GM21529 (cell line): Measurements from ENCODE around the gene TMEM140.

Experiments used
- ATAC-seq: cut with Tn5 transposase; IDR thresholded peaks from one replicate; pipeline ENCODE4 v1.9.1; 2021; ENCODE audit not compliant: unreplicated experiment

The TMEM140 gene

GRCh38 chr7:135192914-135193536 lies 45.2 kb downstream of the TMEM140 start:
- no peak for ATAC-seq

- no peak for ATAC-seq
Measured at GRCh38 chr7:135193615-135194081, 45.8 kb downstream of the TMEM140 start.

GRCh38 chr7:135194494-135195095 lies 46.7 kb downstream of the TMEM140 start:
- no peak for ATAC-seq

DNA sequence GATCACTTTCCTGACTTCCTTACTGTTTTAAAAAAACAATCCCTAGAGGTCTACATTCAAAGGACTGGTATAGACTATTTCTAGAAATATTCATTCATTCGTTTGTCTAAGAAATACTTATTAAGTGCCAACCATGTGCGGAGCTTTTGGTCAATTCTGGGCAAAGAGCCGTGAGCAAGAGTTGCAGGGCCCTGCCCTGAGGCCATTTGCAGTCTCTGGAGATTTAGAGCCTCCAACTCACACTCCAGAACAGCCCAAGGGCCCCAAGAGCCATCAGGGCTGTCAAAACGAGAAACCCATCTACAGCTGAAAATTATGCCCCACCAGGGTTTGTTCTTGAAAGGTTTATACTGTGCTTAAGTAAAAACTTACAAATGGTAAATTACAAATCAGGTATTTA lies 47.3 kb downstream of the TMEM140 start:
- no peak for ATAC-seq

DNA sequence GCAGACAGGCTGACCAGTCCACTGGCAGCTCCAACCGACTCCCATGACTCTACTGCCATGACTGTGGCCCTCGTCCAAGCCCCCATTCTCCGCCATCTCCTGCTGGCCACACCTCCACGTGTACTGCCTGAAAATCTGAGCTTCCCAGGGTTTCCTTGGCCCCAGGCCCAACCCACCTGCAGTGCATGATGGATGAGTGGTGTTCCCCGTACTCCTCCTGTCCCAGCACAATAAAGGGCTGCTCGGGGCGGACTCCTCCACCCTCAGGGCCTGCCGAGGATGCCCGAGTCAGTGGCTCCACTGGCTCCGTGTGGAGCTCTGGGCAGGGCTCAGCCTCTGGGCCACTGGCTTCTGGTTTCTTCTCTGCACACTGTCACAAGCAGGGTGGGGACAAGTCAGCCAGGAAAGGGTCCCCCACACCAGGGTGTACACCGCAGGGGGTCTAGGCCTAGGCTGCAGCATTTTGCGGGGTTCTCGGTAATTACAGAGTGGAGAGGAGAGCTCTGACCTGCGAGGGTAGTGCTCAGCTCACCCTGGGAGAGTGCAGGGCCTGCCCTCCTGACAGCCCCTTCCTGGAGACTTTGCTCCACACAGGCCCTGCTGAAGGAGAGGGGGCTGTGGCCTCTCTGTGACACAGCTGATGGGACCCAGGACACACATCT lies 48.2 kb downstream of the TMEM140 start:
- ATAC-seq, result no peak

- ATAC-seq, result no peak
Measured at GRCh38 chr7:135197343-135197742, 49.5 kb downstream of the TMEM140 start.

- ATAC-seq, result no peak
Measured at GRCh38 chr7:135197906-135198655, 50.2 kb downstream of the TMEM140 start.

- no peak for ATAC-seq
Measured at GRCh38 chr7:135199439-135199838, 51.6 kb downstream of the TMEM140 start.

DNA sequence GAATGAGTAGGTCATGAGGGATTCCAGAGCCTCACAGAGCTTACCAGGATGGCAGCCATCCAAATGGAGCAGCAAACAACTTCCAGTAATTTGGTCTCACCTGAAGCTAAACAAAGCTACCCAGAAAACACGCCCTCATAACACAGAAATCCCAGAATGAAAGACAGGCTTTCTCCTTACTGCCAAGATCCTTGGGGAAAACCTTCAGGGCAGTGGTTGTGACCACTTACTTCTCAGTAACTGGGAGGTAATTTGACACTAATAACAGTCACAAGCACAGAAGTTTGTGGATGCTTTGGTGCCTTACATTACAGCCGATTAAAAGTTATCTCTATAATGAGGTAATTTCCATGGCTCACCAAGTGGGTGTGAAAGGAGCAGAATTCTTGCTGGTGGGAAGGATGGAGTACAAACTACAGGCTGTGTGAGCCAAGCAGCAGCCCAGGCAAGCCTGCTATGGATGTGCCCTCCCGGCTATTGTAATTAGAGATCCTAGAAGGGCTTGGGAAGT lies 53.0 kb downstream of the TMEM140 start:
- no peak for ATAC-seq

GRCh38 chr7:135201350-135201749 lies 53.5 kb downstream of the TMEM140 start:
- no peak for ATAC-seq

DNA sequence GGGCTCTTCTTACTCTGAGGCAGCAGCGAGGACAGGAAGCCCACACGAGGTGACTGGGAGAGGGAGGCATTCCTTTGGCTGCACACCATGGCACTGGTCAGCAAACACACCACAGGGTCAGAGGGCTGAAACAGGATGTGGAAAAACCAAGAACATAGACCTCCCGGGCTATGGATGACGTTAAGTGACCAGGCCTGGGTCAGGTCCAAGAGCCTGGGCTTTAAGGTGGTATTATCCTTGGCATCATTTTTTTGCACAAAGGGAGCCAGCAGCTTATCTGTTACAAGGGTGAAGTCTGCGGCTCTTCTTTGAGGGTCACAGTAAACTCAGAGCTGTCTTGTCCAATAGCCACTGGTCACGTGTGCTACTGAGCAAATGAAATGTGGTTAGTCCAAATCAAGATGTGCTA lies 56.5 kb downstream of the TMEM140 start:
- no peak for ATAC-seq

- no peak for ATAC-seq
Measured at GRCh38 chr7:135204876-135205275, 57.0 kb downstream of the TMEM140 start.

- no peak for ATAC-seq
Measured at GRCh38 chr7:135205850-135206249, 58.0 kb downstream of the TMEM140 start.

GRCh38 chr7:135206941-135207391 lies 59.1 kb downstream of the TMEM140 start:
- ATAC-seq, result peak; percentile 32

DNA sequence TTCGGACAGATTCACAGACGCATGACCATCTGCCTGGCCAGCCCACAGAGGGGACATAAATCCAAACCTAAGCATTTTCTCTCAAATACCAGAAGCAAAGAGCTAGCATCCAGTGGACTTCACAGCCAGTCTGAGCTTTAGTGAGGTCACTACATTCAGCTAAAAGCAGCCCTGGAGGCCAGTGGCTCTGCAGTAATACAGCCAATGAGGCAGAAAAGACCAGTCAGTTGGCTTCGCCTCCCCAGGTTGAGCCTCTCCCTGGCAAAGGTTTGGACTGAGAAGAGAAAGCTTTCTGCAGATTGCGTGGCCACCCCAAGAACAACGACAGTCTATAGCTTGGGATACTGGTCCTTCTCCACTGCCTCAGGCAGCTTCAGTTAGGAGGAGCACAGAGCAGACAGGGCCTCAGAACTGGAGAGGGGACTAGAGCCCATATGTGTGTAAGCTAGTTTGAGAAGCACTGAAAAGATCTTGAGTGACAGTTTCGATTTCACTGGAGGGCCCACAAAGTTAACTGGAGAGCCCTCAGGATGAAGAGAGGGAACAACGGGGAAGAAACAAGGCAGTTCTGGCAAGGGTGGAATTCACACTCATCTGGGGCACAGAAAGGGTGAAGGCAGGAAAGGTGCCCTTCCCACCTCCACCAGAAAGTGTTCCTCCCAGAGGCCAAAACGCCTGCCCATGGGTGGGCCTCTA lies 59.7 kb downstream of the TMEM140 start:
- ATAC-seq, result peak; percentile 12

- ATAC-seq, result no peak
Measured at GRCh38 chr7:135208102-135208793, 60.4 kb downstream of the TMEM140 start.

DNA sequence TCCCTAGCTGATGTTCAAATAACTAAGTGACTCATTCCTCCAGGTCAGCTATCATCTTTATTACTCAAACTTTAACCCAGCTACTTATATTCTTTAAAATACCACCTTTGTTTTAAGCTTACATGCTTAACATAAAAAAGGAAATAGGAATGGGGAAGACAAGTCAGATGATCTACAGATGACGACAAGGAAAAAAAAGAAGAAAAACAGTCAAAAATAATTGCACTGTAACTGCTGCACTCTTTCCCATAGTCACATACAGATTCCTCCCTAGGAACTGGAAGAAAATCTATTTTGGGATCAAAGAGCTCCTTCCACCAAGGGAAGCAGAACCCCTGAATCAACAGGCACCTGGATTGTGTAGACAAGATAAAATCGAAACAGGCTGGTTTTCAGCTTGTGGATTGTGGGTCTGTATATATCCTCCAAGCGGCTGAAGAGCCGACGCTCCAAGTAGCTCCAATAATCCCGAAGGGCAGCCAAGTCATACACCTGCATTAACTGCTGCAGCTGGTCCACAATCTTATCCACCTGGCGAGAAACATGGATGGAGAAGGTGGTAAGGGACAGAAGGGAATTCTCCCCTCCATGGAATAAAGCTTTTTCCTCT lies 61.5 kb downstream of the TMEM140 start:
- ATAC-seq, result no peak

DNA sequence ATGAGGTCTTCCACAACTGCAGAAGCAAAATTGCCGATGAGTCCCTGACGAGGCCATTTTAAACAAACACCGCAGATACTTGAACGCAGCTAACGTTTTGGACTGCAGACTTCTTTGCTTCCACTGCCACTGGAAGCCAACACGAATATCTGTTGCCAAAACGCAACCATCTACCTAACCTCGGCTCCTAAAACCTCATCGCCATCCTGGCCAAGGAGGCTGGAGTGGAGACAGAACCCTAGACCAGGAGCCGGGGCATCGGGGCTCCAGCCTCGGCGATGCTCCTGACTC lies 63.0 kb downstream of the TMEM140 start:
- peak; percentile 0 for ATAC-seq

GRCh38 chr7:135211179-135211945 lies 63.5 kb downstream of the TMEM140 start, which contains the start of gene WDR91:
Gene WDR91, minus strand, starts transcription at chr7:135211526. Its CDS starts 24 bp downstream, at chr7:135211502.
- ATAC-seq, result peak; percentile 77
